ENCODE results near the gene RHCG.

- no peak for TF ChIP-seq EZH2 (IDR thresholded peaks at IDR 0.05; ENCODE audit: insufficient read depth, poor library complexity, severe bottlenecking)
- TF ChIP-seq EZH2phosphoT487 (IDR thresholded peaks at IDR 0.05; ENCODE audit: insufficient read depth, low read depth), result no peak
These were observed 40.8 kb downstream of the RHCG start for GRCh38 chr15:89455535-89455934.
